GM12878 (cell line): ENCODE measurements around the gene CRTC3. TPM values are rescaled to one million over a fixed set of nuclear protein-coding genes. Genes with fewer than 3 reads are reported as not detected.

Source experiments
- ATAC-seq: fragments of 200-7000 bp; cut with Tn5 transposase; 3 replicates; pipeline ENCODE4 v1.9.1; 2020; ENCODE audit warnings: mild to moderate bottlenecking, moderate library complexity
- BruUV-seq: library from RNA; stranded (reverse); fragments of 400-500 nt; replicated peaks from 2 replicates; lab custom pipeline; 2021; lab: Mats Ljungman, UMichigan
- CTCF ChIA-PET: fragments of 300-600 bp; sonication (Branson Sonifier 250); formaldehyde crosslinking; extraction: SDS; loops from one replicate; lab custom pipeline; 2021; ENCODE audit warnings: inconsistent platforms; lab: Yijun Ruan, JAX
- POLR2A ChIA-PET: fragments of 350-600 bp; formaldehyde crosslinking; extraction: SDS; loops from one replicate; lab custom pipeline; 2021; ENCODE audit warnings: inconsistent platforms; lab: Charles Lee
- RAD21 ChIA-PET: fragments of 300-600 bp; sonication (Branson Sonifier 250); formaldehyde crosslinking; loops from one replicate; lab custom pipeline; 2023; ENCODE audit warnings: antibody characterized with exemption; ENCODE audit not compliant: unreplicated experiment; lab: Charles Lee
- SMC1A ChIA-PET: fragments of 300-600 bp; sonication (Branson Sonifier 250); formaldehyde crosslinking; loops from one replicate; lab custom pipeline; 2023; ENCODE audit not compliant: unreplicated experiment, uncharacterized antibody; lab: Charles Lee
- DNase-seq: peaks from one replicate; pipeline ENCODE4 v3.0.0-alpha.2; 2011; ENCODE audit warnings: low read depth, low spot score
- FAIRE-seq: peaks from 3 replicates; lab custom pipeline; 2011; peaks lifted over from hg19 to GRCh38; lab: Jason Lieb, UNC
- H2AFZ ChIP-seq: 2 replicates; pipeline ENCODE4 v1.6.0; 2011; ENCODE audit warnings: low read depth, low read length, control low read depth; ENCODE audit not compliant: control insufficient read depth
- H3K27ac ChIP-seq: 2 replicates; pipeline ENCODE4 v1.5.1; 2011; ENCODE audit warnings: control low read depth; ENCODE audit not compliant: control insufficient read depth, insufficient read depth
- H3K27me3 ChIP-seq, 2 experiments: replicated peaks in 1 of 2; 2 replicates each; pipeline versions ENCODE4 v1.6.0 to v1.6.1; 2011; ENCODE audit warnings: low read length in 1 of 2; ENCODE audit not compliant: control insufficient read depth in 2 of 2, insufficient read depth in 2 of 2
- H3K36me3 ChIP-seq, 2 experiments: 2 replicates each; pipeline ENCODE4 v1.5.1; 2011; ENCODE audit warnings: low read length in 1 of 2; ENCODE audit not compliant: control insufficient read depth in 2 of 2, insufficient read depth in 2 of 2
- H3K4me1 ChIP-seq: 2 replicates; pipeline ENCODE4 v1.6.1; 2011; ENCODE audit warnings: mild to moderate bottlenecking, low read length, moderate library complexity, mixed read lengths; ENCODE audit not compliant: control insufficient read depth, insufficient read depth
- H3K4me2 ChIP-seq: 2 replicates; pipeline ENCODE4 v1.6.0; 2011; ENCODE audit warnings: control low read depth; ENCODE audit not compliant: control insufficient read depth, insufficient read depth
- H3K4me3 ChIP-seq: fragments of 200-600 bp; sonication (generic); 2 replicates; pipeline ENCODE4 v1.5.1; 2016
- H3K79me2 ChIP-seq: 2 replicates; pipeline ENCODE4 v1.6.0; 2011; ENCODE audit warnings: low read length; ENCODE audit not compliant: control insufficient read depth, insufficient read depth
- H3K9ac ChIP-seq: 2 replicates; pipeline ENCODE4 v1.8.0; 2011; ENCODE audit warnings: low read length, control low read depth, mixed read lengths; ENCODE audit not compliant: control insufficient read depth, insufficient read depth
- H3K9me3 ChIP-seq: replicated peaks from 3 replicates; pipeline ENCODE4 v1.5.1; 2011; ENCODE audit warnings: mild to moderate bottlenecking, low read length; ENCODE audit not compliant: control insufficient read depth, insufficient read depth
- H4K20me1 ChIP-seq: 2 replicates; pipeline ENCODE4 v1.6.0; 2011; ENCODE audit not compliant: control insufficient read depth, insufficient read depth
- ATF7 ChIP-seq: fragments of 450-650 bp; IDR thresholded peaks from 2 replicates; pipeline ENCODE4 v1.6.1; 2016; ENCODE audit warnings: low read depth, mild to moderate bottlenecking
- FOS ChIP-seq: IDR thresholded peaks from 3 replicates; pipeline ENCODE4 v1.6.1; 2011; ENCODE audit warnings: borderline replicate concordance; ENCODE audit not compliant: insufficient read length; ENCODE audit errors: extremely low read depth
- GABPA ChIP-seq: IDR thresholded peaks from 2 replicates; pipeline ENCODE4 v1.6.1; 2014; ENCODE audit warnings: antibody characterized with exemption, low read depth, mild to moderate bottlenecking, inconsistent platforms
- MTA2 ChIP-seq: fragments of 450-650 bp; IDR thresholded peaks from 2 replicates; pipeline ENCODE4 v1.6.1; 2016; ENCODE audit warnings: low read depth, mild to moderate bottlenecking, moderate library complexity
- NFYB ChIP-seq: IDR thresholded peaks from 2 replicates; pipeline ENCODE4 v1.6.1; 2011; ENCODE audit warnings: low read depth, mild to moderate bottlenecking, low read length, improper control_type of control experiment, moderate library complexity; ENCODE audit not compliant: insufficient read depth
- RFX5 ChIP-seq: IDR thresholded peaks from 2 replicates; pipeline ENCODE4 v1.6.1; 2011; ENCODE audit warnings: low read depth, low read length, improper control_type of control experiment
- SMAD5 ChIP-seq: IDR thresholded peaks from 2 replicates; pipeline ENCODE4 v1.6.1; 2016; ENCODE audit warnings: antibody characterized with exemption, low read depth
- SUZ12 ChIP-seq: fragments of 200-600 bp; sonication (generic); IDR thresholded peaks from one replicate; pipeline ENCODE4 v1.6.1; 2018; ENCODE audit warnings: antibody characterized with exemption, mild to moderate bottlenecking; ENCODE audit not compliant: unreplicated experiment
- TAF1 ChIP-seq: IDR thresholded peaks from 2 replicates; pipeline ENCODE4 v1.6.1; 2011; ENCODE audit warnings: mild to moderate bottlenecking, low read depth, low read length, borderline replicate concordance
- TCF12 ChIP-seq: IDR thresholded peaks from 2 replicates; pipeline ENCODE4 v1.6.1; 2011; ENCODE audit warnings: low read depth, mild to moderate bottlenecking, low read length
- YY1 ChIP-seq: IDR thresholded peaks from 2 replicates; pipeline ENCODE4 v1.6.1; 2011; ENCODE audit warnings: low read depth, mild to moderate bottlenecking, low read length
- WGBS: methylation state at CpG from one replicate; pipeline ENCODE4 v1.1.6; 2016; ENCODE audit warnings: low lambda C conversion rate; ENCODE audit not compliant: insufficient replicate concordance, insufficient coverage; ENCODE audit errors: missing lambda C conversion rate; 5-methylcytosine and 5-hydroxymethylcytosine counted together
- in situ Hi-C: fragments of 300-500 bp; cut with MboI; formaldehyde crosslinking; loops from 9 replicates; pipeline ENCODE4 v1.14.3; 2018; ENCODE audit warnings: mixed read lengths
- intact Hi-C: fragments of 100-400 bp; cut with micrococcal nuclease; formaldehyde crosslinking; loops from one replicate; pipeline ENCODE4 v1.14.2; 2022; ENCODE audit not compliant: unreplicated experiment
- polyA plus RNA-seq, 11 experiments: library from polyadenylated mRNA; depleted of rRNA in 4 of 11; unstranded in 6 of 11; stranded (reverse) in 5 of 11; fragments of >200 nt; fragmentation: Nextera tagmentation in 4 of 11; fragmentation: Illumina TruSeq in 1 of 11; extraction: Ambion mirVana in 4 of 11; extraction: Trizol in 1 of 11; gene quantifications; 1 replicate in 1 of 11; 2 replicates in 10 of 11; pipeline versions ENCODE4 v1.2.1 to v1.2.3, GENCODE V29; 2011 to 2016; ENCODE audit warnings: inconsistent platforms in 2 of 11, missing spikeins in 2 of 11, low read depth in 1 of 11
- total RNA-seq, 4 experiments: library from RNA; depleted of rRNA in 3 of 4; stranded (reverse); fragments of >200 nt in 3 of 4; fragmentation: Illumina TruSeq in 1 of 4; extraction: Trizol in 1 of 4; gene quantifications; 2 replicates each; pipeline versions ENCODE4 v1.2.1 to v1.2.3, GENCODE V29; 2013 to 2021
- TF ChIP-seq, protein P1 (sequence below): IDR thresholded peaks from 2 replicates; pipeline ENCODE4 v1.6.1; 2011; ENCODE audit warnings: borderline replicate concordance, low read depth, mild to moderate bottlenecking, moderate library complexity, low read length; ENCODE audit not compliant: insufficient read depth, poor library complexity, severe bottlenecking
- TF ChIP-seq, protein P2 (sequence below): fragments of 450-650 bp; IDR thresholded peaks from 2 replicates; pipeline ENCODE4 v1.6.1; 2016; ENCODE audit warnings: mild to moderate bottlenecking, moderate library complexity, borderline replicate concordance

Gene CRTC3
- total and polyA plus RNA-seq, 10 of the 15 experiments (the other 5 are each of a cell fraction or from before 2014, with no cell fraction given) = 3.5 to 36.9 (median 18.9) TPM

GRCh38 chr15:90629217-90629616 is 99.5 kb downstream of the CRTC3 start:
- H4K20me1 ChIP-seq = no peaks in the 10 kb centered on the region
- H3K9me3 ChIP-seq = no peaks in the 10 kb centered on the region
- ATAC-seq = no peak
- H3K4me2 ChIP-seq = no peak overlapping the region
- in situ Hi-C loops (no loop called here), intact Hi-C loops (no loop called here)
- no peak overlapping the region for H3K9ac ChIP-seq
- no peaks in the 10 kb centered on the region for H3K27me3 ChIP-seq
- no peaks in the 10 kb centered on the region for H3K79me2 ChIP-seq
- ChIA-PET POLR2A (no interaction called here), SMC1A (no interaction called here)
- 96% methylated on average over 11 of the region's 12 CpGs for WGBS
- no TSS peak for BruUV-seq
- H3K27ac ChIP-seq = no peak overlapping the region
- TF ChIP-seq FOS (no peak), RFX5 (no peak), TAF1 (no peak), NFYB (no peak), TCF12 (no peak), YY1 (no peak), SUZ12 (no peak), ATF7 (no peak), GABPA (no peak), MTA2 (no peak), SMAD5 (no peak)
- TF ChIP-seq, protein P1, sequence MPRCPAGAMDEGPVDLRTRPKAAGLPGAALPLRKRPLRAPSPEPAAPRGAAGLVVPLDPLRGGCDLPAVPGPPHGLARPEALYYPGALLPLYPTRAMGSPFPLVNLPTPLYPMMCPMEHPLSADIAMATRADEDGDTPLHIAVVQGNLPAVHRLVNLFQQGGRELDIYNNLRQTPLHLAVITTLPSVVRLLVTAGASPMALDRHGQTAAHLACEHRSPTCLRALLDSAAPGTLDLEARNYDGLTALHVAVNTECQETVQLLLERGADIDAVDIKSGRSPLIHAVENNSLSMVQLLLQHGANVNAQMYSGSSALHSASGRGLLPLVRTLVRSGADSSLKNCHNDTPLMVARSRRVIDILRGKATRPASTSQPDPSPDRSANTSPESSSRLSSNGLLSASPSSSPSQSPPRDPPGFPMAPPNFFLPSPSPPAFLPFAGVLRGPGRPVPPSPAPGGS = no peak
- TF ChIP-seq, protein P2, sequence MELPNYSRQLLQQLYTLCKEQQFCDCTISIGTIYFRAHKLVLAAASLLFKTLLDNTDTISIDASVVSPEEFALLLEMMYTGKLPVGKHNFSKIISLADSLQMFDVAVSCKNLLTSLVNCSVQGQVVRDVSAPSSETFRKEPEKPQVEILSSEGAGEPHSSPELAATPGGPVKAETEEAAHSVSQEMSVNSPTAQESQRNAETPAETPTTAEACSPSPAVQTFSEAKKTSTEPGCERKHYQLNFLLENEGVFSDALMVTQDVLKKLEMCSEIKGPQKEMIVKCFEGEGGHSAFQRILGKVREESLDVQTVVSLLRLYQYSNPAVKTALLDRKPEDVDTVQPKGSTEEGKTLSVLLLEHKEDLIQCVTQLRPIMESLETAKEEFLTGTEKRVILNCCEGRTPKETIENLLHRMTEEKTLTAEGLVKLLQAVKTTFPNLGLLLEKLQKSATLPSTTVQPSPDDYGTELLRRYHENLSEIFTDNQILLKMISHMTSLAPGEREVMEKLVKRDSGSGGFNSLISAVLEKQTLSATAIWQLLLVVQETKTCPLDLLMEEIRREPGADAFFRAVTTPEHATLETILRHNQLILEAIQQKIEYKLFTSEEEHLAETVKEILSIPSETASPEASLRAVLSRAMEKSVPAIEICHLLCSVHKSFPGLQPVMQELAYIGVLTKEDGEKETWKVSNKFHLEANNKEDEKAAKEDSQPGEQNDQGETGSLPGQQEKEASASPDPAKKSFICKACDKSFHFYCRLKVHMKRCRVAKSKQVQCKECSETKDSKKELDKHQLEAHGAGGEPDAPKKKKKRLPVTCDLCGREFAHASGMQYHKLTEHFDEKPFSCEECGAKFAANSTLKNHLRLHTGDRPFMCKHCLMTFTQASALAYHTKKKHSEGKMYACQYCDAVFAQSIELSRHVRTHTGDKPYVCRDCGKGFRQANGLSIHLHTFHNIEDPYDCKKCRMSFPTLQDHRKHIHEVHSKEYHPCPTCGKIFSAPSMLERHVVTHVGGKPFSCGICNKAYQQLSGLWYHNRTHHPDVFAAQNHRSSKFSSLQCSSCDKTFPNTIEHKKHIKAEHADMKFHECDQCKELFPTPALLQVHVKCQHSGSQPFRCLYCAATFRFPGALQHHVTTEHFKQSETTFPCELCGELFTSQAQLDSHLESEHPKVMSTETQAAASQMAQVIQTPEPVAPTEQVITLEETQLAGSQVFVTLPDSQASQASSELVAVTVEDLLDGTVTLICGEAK = no peak
- TF ChIP-seq, all 136 proteins: peak for 0
- H3K4me3 ChIP-seq = no peak overlapping the region
- DNase-seq (no peak), FAIRE-seq (no peak)
- H3K36me3 ChIP-seq = peaks cover 4 to 37% of the 10 kb centered on the region in 2 experiments
- ChIA-PET RAD21 (no interaction called here), CTCF (no interaction called here)
- H3K4me1 ChIP-seq = no peaks in the 10 kb centered on the region
- H2AFZ ChIP-seq = no peak overlapping the region
